K562 (cell line): ENCODE data around the gene FGFR4. TPM values are rescaled to one million over a fixed set of nuclear protein-coding genes. Genes with fewer than 3 reads are reported as not detected.

Experiments used
- BCLAF1 ChIP-seq, 2 experiments: fragments of 450-650 bp in 1 of 2; IDR thresholded peaks; 2 replicates each; pipeline ENCODE4 v1.6.1; 2011 to 2017; ENCODE audit warnings: low read depth in 2 of 2, antibody characterized with exemption in 1 of 2, borderline replicate concordance in 1 of 2, low read length in 1 of 2, mild to moderate bottlenecking in 1 of 2, mixed read lengths in 1 of 2; ENCODE audit not compliant: control insufficient read depth in 1 of 2
- HDAC3 ChIP-seq: fragments of 450-650 bp; IDR thresholded peaks from 2 replicates; pipeline ENCODE4 v1.6.1; 2018; ENCODE audit warnings: borderline replicate concordance, mild to moderate bottlenecking, moderate library complexity; ENCODE audit not compliant: partially characterized antibody
- KAT7 ChIP-seq: sonication (generic); formaldehyde crosslinking; IDR thresholded peaks from 2 replicates; pipeline ENCODE4 v1.8.0; 2022; ENCODE audit warnings: missing genetic modification reagents, mild to moderate bottlenecking, borderline replicate concordance
- KDM5B ChIP-seq: fragments of 200-600 bp; sonication (generic); IDR thresholded peaks from 2 replicates; pipeline ENCODE4 v1.6.1; 2012; ENCODE audit warnings: low read depth, mild to moderate bottlenecking, moderate library complexity, low read length, control low read depth, inconsistent platforms; ENCODE audit not compliant: insufficient replicate concordance
- POLR3A ChIP-seq: IDR thresholded peaks from 2 replicates; pipeline ENCODE4 v1.6.1; 2011; ENCODE audit warnings: borderline replicate concordance, mild to moderate bottlenecking, moderate library complexity; ENCODE audit not compliant: insufficient read length, insufficient read depth; ENCODE audit errors: extremely low read depth
- SP1 ChIP-seq: sonication (generic); formaldehyde crosslinking; IDR thresholded peaks from 2 replicates; pipeline ENCODE4 v1.8.1; 2022; ENCODE audit warnings: mild to moderate bottlenecking, missing genetic modification reagents
- SRF ChIP-seq, 2 experiments: fragments of 250-450, 450-650 bp in 1 of 2; sonication (Bioruptor Pico) in 1 of 2; sonication (generic) in 1 of 2; formaldehyde crosslinking; IDR thresholded peaks; 2 replicates each; pipeline versions ENCODE4 v1.5.0 to v1.5.1; 2020 to 2022; ENCODE audit warnings: mild to moderate bottlenecking in 1 of 2, missing genetic modification reagents in 1 of 2
- ZC3H11A ChIP-seq: IDR thresholded peaks from 2 replicates; pipeline ENCODE4 v1.6.1; 2012; ENCODE audit warnings: low read depth, low read length, improper control_type of control experiment
- ZNF766 ChIP-seq: fragments of 200-800 bp; sonication (Bioruptor generic); conservative IDR thresholded peaks from 2 replicates; pipeline ENCODE4 v1.6.1; 2016; ENCODE audit warnings: missing genetic modification characterization, missing compliant biosample characterization
- polyA plus RNA-seq, 8 experiments: library from polyadenylated mRNA; depleted of rRNA in 4 of 8; stranded (reverse) in 5 of 8; unstranded in 3 of 8; fragments of >200 nt; fragmentation: Nextera tagmentation in 2 of 8; fragmentation: Illumina TruSeq in 1 of 8; extraction: Ambion mirVana in 2 of 8; extraction: Trizol in 1 of 8; gene quantifications; 2 replicates each; pipeline versions ENCODE4 v1.2.1 to v1.2.3, GENCODE V29; 2011 to 2014; ENCODE audit warnings: inconsistent platforms in 1 of 8, missing spikeins in 1 of 8
- total RNA-seq, 7 experiments: library from RNA; depleted of rRNA in 6 of 7; stranded (reverse); fragments of >200 nt in 6 of 7; fragmentation: Illumina TruSeq in 2 of 7; extraction: Trizol in 2 of 7; gene quantifications; 2 replicates each; pipeline versions ENCODE4 v1.2.1 to v1.2.3, GENCODE V29; 2011 to 2021; ENCODE audit warnings: low replicate concordance in 1 of 7
- TF ChIP-seq, protein P1 (sequence below): fragments of 450-650 bp; formaldehyde crosslinking; IDR thresholded peaks from 2 replicates; pipeline ENCODE4 v1.4.0; 2020; ENCODE audit warnings: mild to moderate bottlenecking, mixed read lengths
- TF ChIP-seq, protein P2 (sequence below): fragments of 450-650 bp; IDR thresholded peaks from 2 replicates; pipeline ENCODE4 v1.6.1; 2016; ENCODE audit warnings: low read depth

The FGFR4 gene
- total and polyA plus RNA-seq, 9 of the 15 experiments (the other 6 are each of a cell fraction or from before 2014, with no cell fraction given) = 0.76 to 35.4 (median 7.5) TPM

DNA sequence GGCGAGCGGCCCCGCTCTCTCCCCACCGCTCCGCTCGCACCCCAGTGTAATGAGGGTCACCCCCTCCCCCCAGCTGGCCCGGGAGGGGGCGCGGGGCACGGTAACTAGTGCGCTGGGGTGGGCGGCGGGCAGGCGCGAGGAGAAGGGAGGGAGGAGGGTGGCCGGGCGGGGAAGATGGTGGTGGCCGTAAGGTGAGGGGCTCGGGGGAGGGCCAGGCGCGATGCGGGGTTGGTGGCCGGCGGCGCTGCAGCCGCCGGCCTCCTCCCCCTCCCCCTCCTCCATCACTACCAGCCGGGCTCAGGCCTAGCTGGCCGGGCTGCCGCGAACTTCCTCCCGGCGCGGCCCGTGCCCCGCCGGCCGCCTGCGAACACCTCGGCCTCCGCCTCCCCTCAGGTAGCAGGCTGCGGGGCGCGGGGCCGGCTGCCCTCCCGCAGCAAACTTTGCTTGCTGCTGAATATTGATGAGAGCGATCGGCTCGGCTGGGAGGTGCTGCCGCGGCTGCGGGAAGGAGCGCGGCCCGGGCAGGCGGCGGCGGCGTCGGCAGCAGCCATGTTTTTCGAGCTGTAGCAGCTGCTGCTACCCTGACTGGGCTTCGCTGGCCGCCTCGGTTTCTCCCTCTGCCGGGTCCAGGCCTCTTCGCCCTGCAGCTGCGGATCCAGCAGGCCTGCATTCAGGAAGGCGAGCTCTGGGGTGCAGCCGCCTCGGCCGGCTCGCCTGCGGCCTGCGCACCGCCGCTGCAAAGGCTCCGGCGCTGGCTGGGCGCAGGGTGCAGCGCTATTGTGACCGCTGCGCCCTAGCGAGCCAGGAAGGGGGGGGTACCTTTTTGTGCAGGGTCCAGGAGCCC is 47.4 kb downstream of the FGFR4 start (continued):
- TF ChIP-seq BCLAF1 (IDR thresholded peaks at IDR 0.05; ENCODE audit: borderline replicate concordance in 1 of 2, control insufficient read depth in 1 of 2, low read depth in 2 of 2, low read length in 1 of 2) (no peak), ZNF766 (CRISPR knock-in tag) (0 out of 2 replicates have a peak, but pooled peaks have one; percentile 3), SP1 (0 out of 2 replicates have a peak, but pooled peaks have one; percentile 19), KAT7 (CRISPR knock-in tag) (0 out of 2 replicates have a peak, but pooled peaks have one; percentile 12), ZC3H11A (no peak), HDAC3 (no peak), KDM5B (peak; percentile 39), SRF (CRISPR knock-in tag; IDR thresholded peaks at IDR 0.05) (no peak), POLR3A (no peak)
- TF ChIP-seq, protein P1, sequence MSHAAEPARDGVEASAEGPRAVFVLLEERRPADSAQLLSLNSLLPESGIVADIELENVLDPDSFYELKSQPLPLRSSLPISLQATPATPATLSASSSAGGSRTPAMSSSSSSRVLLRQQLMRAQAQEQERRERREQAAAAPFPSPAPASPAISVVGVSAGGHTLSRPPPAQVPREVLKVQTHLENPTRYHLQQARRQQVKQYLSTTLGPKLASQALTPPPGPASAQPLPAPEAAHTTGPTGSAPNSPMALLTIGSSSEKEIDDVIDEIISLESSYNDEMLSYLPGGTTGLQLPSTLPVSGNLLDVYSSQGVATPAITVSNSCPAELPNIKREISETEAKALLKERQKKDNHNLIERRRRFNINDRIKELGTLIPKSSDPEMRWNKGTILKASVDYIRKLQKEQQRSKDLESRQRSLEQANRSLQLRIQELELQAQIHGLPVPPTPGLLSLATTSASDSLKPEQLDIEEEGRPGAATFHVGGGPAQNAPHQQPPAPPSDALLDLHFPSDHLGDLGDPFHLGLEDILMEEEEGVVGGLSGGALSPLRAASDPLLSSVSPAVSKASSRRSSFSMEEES (CRISPR knock-in tag) = no peak
- TF ChIP-seq, protein P2, sequence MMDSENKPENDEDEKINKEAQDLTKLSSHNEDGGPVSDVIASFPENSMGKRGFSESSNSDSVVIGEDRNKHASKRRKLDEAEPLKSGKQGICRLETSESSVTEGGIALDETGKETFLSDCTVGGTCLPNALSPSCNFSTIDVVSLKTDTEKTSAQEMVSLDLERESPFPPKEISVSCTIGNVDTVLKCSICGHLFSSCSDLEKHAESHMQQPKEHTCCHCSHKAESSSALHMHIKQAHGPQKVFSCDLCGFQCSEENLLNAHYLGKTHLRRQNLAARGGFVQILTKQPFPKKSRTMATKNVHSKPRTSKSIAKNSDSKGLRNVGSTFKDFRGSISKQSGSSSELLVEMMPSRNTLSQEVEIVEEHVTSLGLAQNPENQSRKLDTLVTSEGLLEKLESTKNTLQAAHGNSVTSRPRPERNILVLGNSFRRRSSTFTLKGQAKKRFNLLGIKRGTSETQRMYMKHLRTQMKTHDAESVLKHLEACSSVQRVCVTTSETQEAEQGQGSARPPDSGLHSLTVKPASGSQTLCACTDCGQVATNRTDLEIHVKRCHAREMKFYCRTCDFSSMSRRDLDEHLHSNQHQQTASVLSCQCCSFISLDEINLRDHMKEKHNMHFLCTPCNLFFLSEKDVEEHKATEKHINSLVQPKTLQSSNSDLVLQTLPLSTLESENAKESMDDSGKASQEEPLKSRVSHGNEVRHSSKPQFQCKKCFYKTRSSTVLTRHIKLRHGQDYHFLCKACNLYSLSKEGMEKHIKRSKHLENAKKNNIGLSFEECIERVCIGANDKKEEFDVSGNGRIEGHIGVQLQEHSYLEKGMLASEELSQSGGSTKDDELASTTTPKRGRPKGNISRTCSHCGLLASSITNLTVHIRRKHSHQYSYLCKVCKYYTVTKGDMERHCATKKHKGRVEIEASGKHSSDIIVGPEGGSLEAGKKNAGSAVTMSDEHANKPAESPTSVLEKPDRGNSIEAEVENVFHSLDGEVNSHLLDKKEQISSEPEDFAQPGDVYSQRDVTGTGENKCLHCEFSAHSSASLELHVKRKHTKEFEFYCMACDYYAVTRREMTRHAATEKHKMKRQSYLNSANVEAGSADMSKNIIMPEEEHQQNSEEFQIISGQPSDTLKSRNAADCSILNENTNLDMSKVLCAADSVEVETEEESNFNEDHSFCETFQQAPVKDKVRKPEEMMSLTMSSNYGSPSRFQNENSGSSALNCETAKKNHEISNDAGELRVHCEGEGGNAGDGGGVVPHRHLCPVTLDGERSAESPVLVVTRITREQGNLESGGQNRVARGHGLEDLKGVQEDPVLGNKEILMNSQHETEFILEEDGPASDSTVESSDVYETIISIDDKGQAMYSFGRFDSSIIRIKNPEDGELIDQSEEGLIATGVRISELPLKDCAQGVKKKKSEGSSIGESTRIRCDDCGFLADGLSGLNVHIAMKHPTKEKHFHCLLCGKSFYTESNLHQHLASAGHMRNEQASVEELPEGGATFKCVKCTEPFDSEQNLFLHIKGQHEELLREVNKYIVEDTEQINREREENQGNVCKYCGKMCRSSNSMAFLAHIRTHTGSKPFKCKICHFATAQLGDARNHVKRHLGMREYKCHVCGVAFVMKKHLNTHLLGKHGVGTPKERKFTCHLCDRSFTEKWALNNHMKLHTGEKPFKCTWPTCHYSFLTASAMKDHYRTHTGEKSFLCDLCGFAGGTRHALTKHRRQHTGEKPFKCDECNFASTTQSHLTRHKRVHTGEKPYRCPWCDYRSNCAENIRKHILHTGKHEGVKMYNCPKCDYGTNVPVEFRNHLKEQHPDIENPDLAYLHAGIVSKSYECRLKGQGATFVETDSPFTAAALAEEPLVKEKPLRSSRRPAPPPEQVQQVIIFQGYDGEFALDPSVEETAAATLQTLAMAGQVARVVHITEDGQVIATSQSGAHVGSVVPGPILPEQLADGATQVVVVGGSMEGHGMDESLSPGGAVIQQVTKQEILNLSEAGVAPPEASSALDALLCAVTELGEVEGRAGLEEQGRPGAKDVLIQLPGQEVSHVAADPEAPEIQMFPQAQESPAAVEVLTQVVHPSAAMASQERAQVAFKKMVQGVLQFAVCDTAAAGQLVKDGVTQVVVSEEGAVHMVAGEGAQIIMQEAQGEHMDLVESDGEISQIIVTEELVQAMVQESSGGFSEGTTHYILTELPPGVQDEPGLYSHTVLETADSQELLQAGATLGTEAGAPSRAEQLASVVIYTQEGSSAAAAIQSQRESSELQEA = no peak
